ENCODE measurements around the gene GPA33. TPM values are rescaled to one million over a fixed set of nuclear protein-coding genes. Genes with fewer than 3 reads are reported as not detected.

The GPA33 gene
- total RNA-seq, 1 donor from 2014 or later: not detected

GRCh38 chr1:167111868-167112709, 21.9 kb upstream of the GPA33 start:
- DNase-seq: no peak
- Mint-ChIP-seq H3K4me3 (ENCODE audit: unreplicated experiment) (no peak overlapping the region), H3K36me3 (ENCODE audit: unreplicated experiment) (peaks cover 19% of the 10 kb centered on the region), H3K27ac (ENCODE audit: unreplicated experiment) (no peak overlapping the region), H3K9me3 (ENCODE audit: unreplicated experiment) (peaks cover 9% of the 10 kb centered on the region), H3K4me1 (ENCODE audit: low read depth, unreplicated experiment) (no peaks in the 10 kb centered on the region), H3K27me3 (ENCODE audit: unreplicated experiment) (peaks cover 2% of the 10 kb centered on the region)
- TF ChIP-seq, protein P1, sequence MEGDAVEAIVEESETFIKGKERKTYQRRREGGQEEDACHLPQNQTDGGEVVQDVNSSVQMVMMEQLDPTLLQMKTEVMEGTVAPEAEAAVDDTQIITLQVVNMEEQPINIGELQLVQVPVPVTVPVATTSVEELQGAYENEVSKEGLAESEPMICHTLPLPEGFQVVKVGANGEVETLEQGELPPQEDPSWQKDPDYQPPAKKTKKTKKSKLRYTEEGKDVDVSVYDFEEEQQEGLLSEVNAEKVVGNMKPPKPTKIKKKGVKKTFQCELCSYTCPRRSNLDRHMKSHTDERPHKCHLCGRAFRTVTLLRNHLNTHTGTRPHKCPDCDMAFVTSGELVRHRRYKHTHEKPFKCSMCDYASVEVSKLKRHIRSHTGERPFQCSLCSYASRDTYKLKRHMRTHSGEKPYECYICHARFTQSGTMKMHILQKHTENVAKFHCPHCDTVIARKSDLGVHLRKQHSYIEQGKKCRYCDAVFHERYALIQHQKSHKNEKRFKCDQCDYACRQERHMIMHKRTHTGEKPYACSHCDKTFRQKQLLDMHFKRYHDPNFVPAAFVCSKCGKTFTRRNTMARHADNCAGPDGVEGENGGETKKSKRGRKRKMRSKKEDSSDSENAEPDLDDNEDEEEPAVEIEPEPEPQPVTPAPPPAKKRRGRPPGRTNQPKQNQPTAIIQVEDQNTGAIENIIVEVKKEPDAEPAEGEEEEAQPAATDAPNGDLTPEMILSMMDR (IDR thresholded peaks at IDR 0.05; ENCODE audit: partially characterized antibody, unreplicated experiment): no peak

DNA sequence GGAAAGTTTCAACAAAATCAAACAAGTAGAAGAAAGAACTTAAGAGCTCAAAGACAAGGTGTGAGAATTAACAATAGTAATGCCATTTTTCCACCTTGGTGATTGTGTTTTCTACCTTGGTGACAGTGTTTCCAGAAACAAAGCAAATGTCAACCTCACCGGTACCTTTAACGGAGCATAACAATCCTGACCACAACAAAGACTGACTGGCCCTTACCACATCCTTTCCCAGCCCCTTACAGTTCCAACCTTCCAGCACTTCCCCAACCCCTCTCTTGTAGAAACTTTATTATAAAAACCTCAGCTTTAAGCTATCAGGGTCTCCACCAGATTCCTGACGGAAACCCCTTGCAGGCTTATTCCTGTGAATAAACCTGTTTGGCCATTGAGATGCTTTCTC, 20.4 kb upstream of the GPA33 start:
- H3K27me3 Mint-ChIP-seq (ENCODE audit: unreplicated experiment): peaks cover 2% of the 10 kb centered on the region
- no peak overlapping the region for H3K27ac Mint-ChIP-seq (ENCODE audit: unreplicated experiment)
- peaks cover 19% of the 10 kb centered on the region for H3K36me3 Mint-ChIP-seq (ENCODE audit: unreplicated experiment)
- TF ChIP-seq, protein P1 (IDR thresholded peaks at IDR 0.05; ENCODE audit: partially characterized antibody, unreplicated experiment): no peak
- H3K4me3 Mint-ChIP-seq (ENCODE audit: unreplicated experiment): no peak overlapping the region
- H3K9me3 Mint-ChIP-seq (ENCODE audit: unreplicated experiment): peaks cover 9% of the 10 kb centered on the region
- peaks cover 1% of the 10 kb centered on the region for H3K4me1 Mint-ChIP-seq (ENCODE audit: low read depth, unreplicated experiment)
- no peak for DNase-seq

DNA sequence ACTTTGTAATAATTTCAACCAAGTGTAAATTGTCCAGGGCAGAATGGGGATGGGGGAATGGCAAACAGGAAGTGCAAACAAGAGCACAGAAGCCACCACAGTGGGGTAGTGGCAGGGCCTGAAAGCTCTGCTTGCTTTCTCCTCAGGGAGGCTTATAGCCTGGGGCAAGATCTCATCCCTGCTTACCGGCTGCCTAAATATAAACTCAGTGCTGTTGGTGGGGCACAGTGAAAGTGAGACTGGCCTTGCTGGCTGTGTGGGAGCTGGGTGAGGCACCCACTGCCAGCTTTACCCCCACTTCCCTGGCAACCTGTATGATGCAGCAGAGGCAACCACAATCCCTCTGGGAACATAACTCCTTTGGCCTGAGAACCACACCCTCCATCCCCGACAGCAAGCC, 18.9 kb upstream of the GPA33 start:
- Mint-ChIP-seq H3K4me1 (ENCODE audit: low read depth, unreplicated experiment) (peaks cover 5% of the 10 kb centered on the region), H3K27me3 (ENCODE audit: unreplicated experiment) (peaks cover 4% of the 10 kb centered on the region), H3K4me3 (ENCODE audit: unreplicated experiment) (no peak overlapping the region), H3K9me3 (ENCODE audit: unreplicated experiment) (peaks cover 9% of the 10 kb centered on the region), H3K36me3 (ENCODE audit: unreplicated experiment) (peaks cover 19% of the 10 kb centered on the region), H3K27ac (ENCODE audit: unreplicated experiment) (no peak overlapping the region)
- DNase-seq: no peak
- TF ChIP-seq, protein P1 (IDR thresholded peaks at IDR 0.05; ENCODE audit: partially characterized antibody, unreplicated experiment): no peak

- peaks cover 4% of the 10 kb centered on the region for H3K27me3 Mint-ChIP-seq (ENCODE audit: unreplicated experiment)
- H3K36me3 Mint-ChIP-seq (ENCODE audit: unreplicated experiment): peaks cover 19% of the 10 kb centered on the region
- H3K27ac Mint-ChIP-seq (ENCODE audit: unreplicated experiment): no peak overlapping the region
- H3K4me1 Mint-ChIP-seq (ENCODE audit: low read depth, unreplicated experiment): peaks cover 5% of the 10 kb centered on the region
- H3K9me3 Mint-ChIP-seq (ENCODE audit: unreplicated experiment): peaks cover 9% of the 10 kb centered on the region
- no peak for DNase-seq
- no peak overlapping the region for H3K4me3 Mint-ChIP-seq (ENCODE audit: unreplicated experiment)
- TF ChIP-seq, protein P1 (IDR thresholded peaks at IDR 0.05; ENCODE audit: partially characterized antibody, unreplicated experiment): no peak
Observed at GRCh38 chr1:167107456-167107855, 17.3 kb upstream of the GPA33 start.

DNA sequence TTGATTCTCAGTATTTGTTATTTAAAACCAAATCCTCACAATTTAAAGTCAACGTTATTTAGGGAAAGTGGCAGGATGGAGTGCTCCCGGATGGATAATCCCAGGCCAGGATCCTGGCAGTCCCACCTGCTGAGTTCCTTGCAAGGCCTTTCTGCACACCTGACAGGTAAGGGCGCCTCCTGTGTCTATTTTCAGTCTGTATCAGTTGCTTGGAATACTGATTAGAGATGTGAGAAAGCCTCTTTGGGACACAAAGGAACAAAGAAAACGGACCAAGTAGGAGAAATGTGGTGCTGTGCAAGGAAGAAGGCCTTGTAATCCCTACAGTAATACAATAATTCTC, 15.9 kb upstream of the GPA33 start:
- Mint-ChIP-seq H3K27me3 (ENCODE audit: unreplicated experiment) (peaks cover 4% of the 10 kb centered on the region), H3K36me3 (ENCODE audit: unreplicated experiment) (peaks cover 19% of the 10 kb centered on the region), H3K27ac (ENCODE audit: unreplicated experiment) (no peak overlapping the region), H3K4me3 (ENCODE audit: unreplicated experiment) (no peak overlapping the region), H3K4me1 (ENCODE audit: low read depth, unreplicated experiment) (peaks cover 5% of the 10 kb centered on the region), H3K9me3 (ENCODE audit: unreplicated experiment) (peaks cover 9% of the 10 kb centered on the region)
- TF ChIP-seq, protein P1 (IDR thresholded peaks at IDR 0.05; ENCODE audit: partially characterized antibody, unreplicated experiment): no peak
- no peak for DNase-seq
